ENCODE data around the gene PSAP.

The PSAP gene

GRCh38 chr10:71844084-71844483 lies 7.0 kb downstream of the PSAP start:
- TF ChIP-seq FOXK2 (IDR thresholded peaks at IDR 0.05) (no peak), ZNF384 (IDR thresholded peaks at IDR 0.05) (no peak), BHLHE40 (IDR thresholded peaks at IDR 0.05; ENCODE audit: borderline replicate concordance) (no peak), TARDBP (IDR thresholded peaks at IDR 0.05) (no peak), HDGF (IDR thresholded peaks at IDR 0.05; ENCODE audit: borderline replicate concordance) (no peak), L3MBTL2 (conservative IDR thresholded peaks at IDR 0.05) (no peak), ELF4 (IDR thresholded peaks at IDR 0.05) (no peak), ARNT (IDR thresholded peaks at IDR 0.05) (no peak), SUZ12 (IDR thresholded peaks at IDR 0.05) (no peak)
- ChIA-PET CTCF (interaction anchor here (0.9 kb wide), 1 partner anchor 52 kb away, joined by 3 read pairs; no protein-coding TSS in a partner anchor), POLR2A (no interaction called here)
- DNase-seq (ENCODE audit: extremely low spot score): no peak

- no peak for DNase-seq (ENCODE audit: extremely low spot score)
- ChIA-PET CTCF (no interaction called here), POLR2A (interaction anchor here (8.6 kb wide), 1 partner anchor 8 kb away, joined by 62 read pairs; the partner anchor contains the start of gene PSAP)
- TF ChIP-seq ARNT (IDR thresholded peaks at IDR 0.05) (no peak), LEF1 (IDR thresholded peaks at IDR 0.05; ENCODE audit: borderline replicate concordance) (no peak), ZNF384 (IDR thresholded peaks at IDR 0.05) (no peak), PKNOX1 (IDR thresholded peaks at IDR 0.05) (no peak), HDGF (IDR thresholded peaks at IDR 0.05; ENCODE audit: borderline replicate concordance) (no peak), L3MBTL2 (conservative IDR thresholded peaks at IDR 0.05) (no peak), ELF4 (IDR thresholded peaks at IDR 0.05) (no peak), SUZ12 (IDR thresholded peaks at IDR 0.05) (no peak), SP1 (IDR thresholded peaks at IDR 0.05) (no peak), FOXA1 (IDR thresholded peaks at IDR 0.05) (no peak), TARDBP (IDR thresholded peaks at IDR 0.05) (no peak), FOXM1 (IDR thresholded peaks at IDR 0.05; ENCODE audit: borderline replicate concordance) (no peak), NFRKB (IDR thresholded peaks at IDR 0.05) (no peak), CTBP1 (IDR thresholded peaks at IDR 0.05; ENCODE audit: borderline replicate concordance) (no peak), FOXK2 (IDR thresholded peaks at IDR 0.05) (no peak), BHLHE40 (IDR thresholded peaks at IDR 0.05; ENCODE audit: borderline replicate concordance) (no peak)
Measured at GRCh38 chr10:71842856-71843686, 8.0 kb downstream of the PSAP start.

- ChIA-PET POLR2A (interaction anchor here (8.6 kb wide), 1 partner anchor 8 kb away, joined by 62 read pairs; the partner anchor contains the start of gene PSAP), CTCF (no interaction called here)
- DNase-seq (ENCODE audit: extremely low spot score): no peak
- no peak for TF ChIP-seq SP1 (IDR thresholded peaks at IDR 0.05)
- TF ChIP-seq ELF4 (IDR thresholded peaks at IDR 0.05): no peak
- no peak for TF ChIP-seq FOXM1 (IDR thresholded peaks at IDR 0.05; ENCODE audit: borderline replicate concordance)
- TF ChIP-seq SUZ12 (IDR thresholded peaks at IDR 0.05): no peak
- TF ChIP-seq TARDBP (IDR thresholded peaks at IDR 0.05): no peak
- TF ChIP-seq LEF1 (IDR thresholded peaks at IDR 0.05; ENCODE audit: borderline replicate concordance): no peak
- TF ChIP-seq L3MBTL2 (conservative IDR thresholded peaks at IDR 0.05): no peak
- TF ChIP-seq PKNOX1 (IDR thresholded peaks at IDR 0.05): no peak
- no peak for TF ChIP-seq NFRKB (IDR thresholded peaks at IDR 0.05)
- no peak for TF ChIP-seq ARNT (IDR thresholded peaks at IDR 0.05)
- no peak for TF ChIP-seq BHLHE40 (IDR thresholded peaks at IDR 0.05; ENCODE audit: borderline replicate concordance)
- TF ChIP-seq ZNF384 (IDR thresholded peaks at IDR 0.05): no peak
Measured at GRCh38 chr10:71842422-71842821, 8.6 kb downstream of the PSAP start.

- CTCF ChIA-PET: no interaction called here
- no peak for DNase-seq (ENCODE audit: extremely low spot score)
- POLR2A ChIA-PET: interaction anchor here (8.6 kb wide), 1 partner anchor 10 kb away, joined by 62 read pairs; the partner anchor contains the start of gene PSAP
- TF ChIP-seq HDGF (IDR thresholded peaks at IDR 0.05; ENCODE audit: borderline replicate concordance) (no peak), ZNF384 (IDR thresholded peaks at IDR 0.05) (no peak), TARDBP (IDR thresholded peaks at IDR 0.05) (no peak), L3MBTL2 (conservative IDR thresholded peaks at IDR 0.05) (no peak), SUZ12 (IDR thresholded peaks at IDR 0.05) (no peak), ARNT (IDR thresholded peaks at IDR 0.05) (no peak), LEF1 (IDR thresholded peaks at IDR 0.05; ENCODE audit: borderline replicate concordance) (no peak), CTBP1 (IDR thresholded peaks at IDR 0.05; ENCODE audit: borderline replicate concordance) (no peak), FOXM1 (IDR thresholded peaks at IDR 0.05; ENCODE audit: borderline replicate concordance) (no peak), BHLHE40 (IDR thresholded peaks at IDR 0.05; ENCODE audit: borderline replicate concordance) (no peak)
Measured at GRCh38 chr10:71840958-71841335, 10.1 kb downstream of the PSAP start.

- POLR2A ChIA-PET: interaction anchor here (8.6 kb wide), 1 partner anchor 10 kb away, joined by 62 read pairs; the partner anchor contains the start of gene PSAP
- peak; percentile 83 for DNase-seq (ENCODE audit: extremely low spot score)
- TF ChIP-seq ARNT (IDR thresholded peaks at IDR 0.05) (no peak), SUZ12 (IDR thresholded peaks at IDR 0.05) (no peak), L3MBTL2 (conservative IDR thresholded peaks at IDR 0.05) (no peak), TARDBP (IDR thresholded peaks at IDR 0.05) (no peak), FOXK2 (IDR thresholded peaks at IDR 0.05) (no peak), FOXA1 (IDR thresholded peaks at IDR 0.05) (no peak), NFRKB (IDR thresholded peaks at IDR 0.05) (no peak), CTBP1 (IDR thresholded peaks at IDR 0.05; ENCODE audit: borderline replicate concordance) (no peak), SP1 (IDR thresholded peaks at IDR 0.05) (no peak), BHLHE40 (IDR thresholded peaks at IDR 0.05; ENCODE audit: borderline replicate concordance) (no peak), HDGF (IDR thresholded peaks at IDR 0.05; ENCODE audit: borderline replicate concordance) (no peak), PKNOX1 (IDR thresholded peaks at IDR 0.05) (no peak), ZNF384 (IDR thresholded peaks at IDR 0.05) (no peak)
- CTCF ChIA-PET: interaction anchor here (1.2 kb wide), 1 partner anchor 18 kb away, joined by 3 read pairs; no protein-coding TSS in a partner anchor
Measured at GRCh38 chr10:71840177-71840957, 10.7 kb downstream of the PSAP start.
